ENCODE measurements around the gene GCSAM.

GRCh38 chr3:112117841-112118571, 15.0 kb downstream of the GCSAM start:
- TF ChIP-seq CTCF (IDR thresholded peaks at IDR 0.05) = no peak
- no peak for TF ChIP-seq POLR2A (IDR thresholded peaks at IDR 0.05)

Data from testis (tissue), 2 donors.